ENCODE results near the gene ZBTB21. TPM values are rescaled to one million over a fixed set of nuclear protein-coding genes. Genes with fewer than 3 reads are reported as not detected.

Gene ZBTB21
- total RNA-seq, 2 experiments from 2014 or later, result 132 to 139 TPM

DNA sequence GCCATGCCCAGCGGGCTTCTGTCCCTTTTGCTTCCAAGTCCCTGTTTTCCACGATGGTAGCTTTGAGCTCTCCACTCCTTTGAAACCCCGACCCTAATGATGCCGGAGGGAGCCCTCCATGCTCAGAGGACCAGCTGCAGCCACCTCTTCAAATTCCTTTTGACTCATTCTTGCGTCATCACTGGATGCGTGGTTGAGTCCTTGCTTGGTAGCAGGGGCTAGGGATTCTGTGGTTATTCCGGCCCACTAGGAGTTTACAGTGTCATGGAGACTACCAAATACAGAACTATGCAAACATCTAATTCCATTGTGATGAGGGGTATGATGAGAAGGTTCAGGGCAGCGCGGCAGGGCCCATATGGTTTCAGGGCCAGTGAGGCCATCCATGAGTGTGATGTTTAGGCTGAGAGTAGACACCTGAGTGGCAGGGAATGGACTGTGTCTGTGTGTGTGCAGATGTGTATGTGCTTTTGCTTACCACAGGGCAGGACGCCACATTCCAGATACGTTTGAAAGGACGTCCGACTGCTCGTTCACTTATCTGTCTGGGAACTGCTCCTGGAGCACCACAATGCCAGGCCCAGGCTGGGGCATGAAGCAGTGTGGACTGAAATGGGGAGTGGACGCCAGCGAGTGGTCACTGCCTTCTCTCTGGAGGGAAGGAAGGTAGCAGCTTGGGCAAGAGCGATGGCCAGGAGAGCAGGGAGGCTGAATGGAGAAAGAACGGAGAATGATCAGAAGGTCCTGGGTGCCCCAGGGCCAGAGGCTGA, 30.4 kb upstream of the ZBTB21 start:
- Histone ChIP-seq H3K4me1 (ENCODE audit: insufficient read depth, low read length) (no peaks in the 10 kb centered on the region), H3K9me3 (ENCODE audit: control insufficient read depth in 1 of 2, insufficient read depth in 1 of 2, low read length in 2 of 2) (no peaks in the 10 kb centered on the region), H3K4me3 (ENCODE audit: low read length) (no peak overlapping the region), H3K27ac (ENCODE audit: low read depth in 1 of 2, low read length in 2 of 2) (no peak overlapping the region), H3K27me3 (ENCODE audit: control insufficient read depth in 1 of 2, insufficient read depth in 2 of 2, low read length in 2 of 2) (no peaks in the 10 kb centered on the region), H3K36me3 (ENCODE audit: insufficient read depth, low read length) (no peaks in the 10 kb centered on the region)
- ATAC-seq (ENCODE audit: poor library complexity) (no peak), DNase-seq (no peak)
- intact Hi-C loops (cut with DNase I, micrococcal nuclease), result no loop called here
- no peaks in the 10 kb centered on the region for H3K27me3 Mint-ChIP-seq
- ChIA-PET CTCF (interaction anchor here (1.3 kb wide), 1 partner anchor 67 kb away, joined by 3 read pairs; no protein-coding TSS in a partner anchor), POLR2A (interaction anchor here (1.3 kb wide), 1 partner anchor 22 kb away, joined by 5 read pairs; no protein-coding TSS in a partner anchor)
- H3K27ac Mint-ChIP-seq, result no peak overlapping the region
- H3K4me1 Mint-ChIP-seq (ENCODE audit: low read depth), result no peaks in the 10 kb centered on the region
- no peaks in the 10 kb centered on the region for H3K9me3 Mint-ChIP-seq
- no peak overlapping the region for H3K4me3 Mint-ChIP-seq
- no peaks in the 10 kb centered on the region for H3K36me3 Mint-ChIP-seq (ENCODE audit: low read depth)
- TF ChIP-seq, protein P1, sequence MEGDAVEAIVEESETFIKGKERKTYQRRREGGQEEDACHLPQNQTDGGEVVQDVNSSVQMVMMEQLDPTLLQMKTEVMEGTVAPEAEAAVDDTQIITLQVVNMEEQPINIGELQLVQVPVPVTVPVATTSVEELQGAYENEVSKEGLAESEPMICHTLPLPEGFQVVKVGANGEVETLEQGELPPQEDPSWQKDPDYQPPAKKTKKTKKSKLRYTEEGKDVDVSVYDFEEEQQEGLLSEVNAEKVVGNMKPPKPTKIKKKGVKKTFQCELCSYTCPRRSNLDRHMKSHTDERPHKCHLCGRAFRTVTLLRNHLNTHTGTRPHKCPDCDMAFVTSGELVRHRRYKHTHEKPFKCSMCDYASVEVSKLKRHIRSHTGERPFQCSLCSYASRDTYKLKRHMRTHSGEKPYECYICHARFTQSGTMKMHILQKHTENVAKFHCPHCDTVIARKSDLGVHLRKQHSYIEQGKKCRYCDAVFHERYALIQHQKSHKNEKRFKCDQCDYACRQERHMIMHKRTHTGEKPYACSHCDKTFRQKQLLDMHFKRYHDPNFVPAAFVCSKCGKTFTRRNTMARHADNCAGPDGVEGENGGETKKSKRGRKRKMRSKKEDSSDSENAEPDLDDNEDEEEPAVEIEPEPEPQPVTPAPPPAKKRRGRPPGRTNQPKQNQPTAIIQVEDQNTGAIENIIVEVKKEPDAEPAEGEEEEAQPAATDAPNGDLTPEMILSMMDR (IDR thresholded peaks at IDR 0.05), result no peak

DNA sequence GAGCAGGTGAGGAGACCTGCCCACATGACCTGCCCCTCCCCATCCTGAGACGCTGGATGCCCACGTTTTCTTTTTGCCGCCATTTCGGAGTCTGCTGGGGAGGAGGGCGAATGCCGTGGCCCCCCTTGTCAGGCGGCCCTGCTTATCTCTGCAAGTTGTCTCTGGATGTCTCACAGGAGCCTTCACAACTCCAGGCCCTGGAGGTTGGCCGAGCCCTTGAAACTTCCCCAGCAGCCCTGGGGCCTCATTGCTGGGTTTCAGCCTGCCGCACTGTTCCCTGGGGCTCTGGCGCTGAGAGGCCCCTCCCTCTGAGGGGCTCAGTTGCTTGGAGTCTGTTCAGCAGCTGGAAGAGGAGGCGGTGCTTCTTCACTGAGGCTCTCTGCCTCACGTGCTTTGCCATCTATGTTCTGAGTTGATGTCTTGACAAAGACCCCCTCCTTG, 29.8 kb upstream of the ZBTB21 start:
- intact Hi-C loops (cut with DNase I, micrococcal nuclease), result no loop called here
- H3K27me3 Mint-ChIP-seq, result no peaks in the 10 kb centered on the region
- no peaks in the 10 kb centered on the region for H3K4me1 Mint-ChIP-seq (ENCODE audit: low read depth)
- H3K4me3 Mint-ChIP-seq, result no peak overlapping the region
- no peaks in the 10 kb centered on the region for H3K9me3 Mint-ChIP-seq
- ChIA-PET POLR2A (interaction anchor here (0.9 kb wide), 1 partner anchor 22 kb away, joined by 4 read pairs; no protein-coding TSS in a partner anchor), CTCF (interaction anchor here (0.8 to 1.3 kb wide), 2 partner anchors 68 to 78 kb away, joined by 3 to 4 read pairs; no protein-coding TSS in a partner anchor)
- ATAC-seq (ENCODE audit: poor library complexity) (no peak), DNase-seq (no peak)
- Histone ChIP-seq H3K27ac (ENCODE audit: low read depth in 1 of 2, low read length in 2 of 2) (no peak overlapping the region), H3K27me3 (ENCODE audit: control insufficient read depth in 1 of 2, insufficient read depth in 2 of 2, low read length in 2 of 2) (no peaks in the 10 kb centered on the region), H3K9me3 (ENCODE audit: control insufficient read depth in 1 of 2, insufficient read depth in 1 of 2, low read length in 2 of 2) (no peaks in the 10 kb centered on the region), H3K4me1 (ENCODE audit: insufficient read depth, low read length) (no peaks in the 10 kb centered on the region), H3K4me3 (ENCODE audit: low read length) (no peak overlapping the region), H3K36me3 (ENCODE audit: insufficient read depth, low read length) (no peaks in the 10 kb centered on the region)
- no peaks in the 10 kb centered on the region for H3K36me3 Mint-ChIP-seq (ENCODE audit: low read depth)
- TF ChIP-seq, protein P1 (IDR thresholded peaks at IDR 0.05), result no peak
- H3K27ac Mint-ChIP-seq, result no peak overlapping the region

DNA sequence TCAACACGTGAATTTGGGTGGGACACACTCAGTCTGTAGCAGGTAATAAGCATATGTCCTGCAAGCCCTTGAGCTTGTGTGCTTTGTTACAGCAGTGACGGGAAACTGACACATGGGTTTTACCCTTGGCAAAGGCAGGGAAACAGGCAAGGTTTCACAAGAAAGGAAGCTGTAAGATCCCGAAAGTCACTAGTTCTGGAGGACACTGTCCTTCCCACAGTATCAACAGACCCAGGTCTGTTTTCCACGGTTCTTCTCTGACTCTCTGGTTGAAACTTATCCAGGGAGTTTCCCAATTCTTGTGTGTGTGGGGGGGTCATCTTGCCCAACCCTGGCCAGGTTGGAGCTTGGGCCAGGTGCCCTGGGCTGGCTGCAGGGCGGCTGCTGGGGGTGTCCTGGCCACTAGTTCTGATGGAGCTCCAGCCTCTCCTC, 29.3 kb upstream of the ZBTB21 start:
- Histone ChIP-seq H3K4me3 (ENCODE audit: low read length) (no peak overlapping the region), H3K9me3 (ENCODE audit: control insufficient read depth in 1 of 2, insufficient read depth in 1 of 2, low read length in 2 of 2) (no peaks in the 10 kb centered on the region), H3K4me1 (ENCODE audit: insufficient read depth, low read length) (no peaks in the 10 kb centered on the region), H3K27me3 (ENCODE audit: control insufficient read depth in 1 of 2, insufficient read depth in 2 of 2, low read length in 2 of 2) (no peaks in the 10 kb centered on the region), H3K27ac (ENCODE audit: low read depth in 1 of 2, low read length in 2 of 2) (no peak overlapping the region), H3K36me3 (ENCODE audit: insufficient read depth, low read length) (no peaks in the 10 kb centered on the region)
- no peaks in the 10 kb centered on the region for H3K27me3 Mint-ChIP-seq
- TF ChIP-seq, protein P1 (IDR thresholded peaks at IDR 0.05), result no peak
- CTCF ChIA-PET, result interaction anchor here (0.8 to 1.3 kb wide), 2 partner anchors 68 to 78 kb away, joined by 3 to 4 read pairs; no protein-coding TSS in a partner anchor
- H3K4me1 Mint-ChIP-seq (ENCODE audit: low read depth), result no peaks in the 10 kb centered on the region
- H3K36me3 Mint-ChIP-seq (ENCODE audit: low read depth), result no peaks in the 10 kb centered on the region
- DNase-seq (no peak), ATAC-seq (ENCODE audit: poor library complexity) (no peak)
- POLR2A ChIA-PET, result interaction anchor here (0.9 kb wide), 1 partner anchor 22 kb away, joined by 4 read pairs; no protein-coding TSS in a partner anchor
- H3K27ac Mint-ChIP-seq, result no peak overlapping the region
- H3K9me3 Mint-ChIP-seq, result no peaks in the 10 kb centered on the region
- no peak overlapping the region for H3K4me3 Mint-ChIP-seq
- intact Hi-C loops (cut with DNase I, micrococcal nuclease), result no loop called here
